Ovary (tissue), 9 donors: ENCODE measurements around the gene ZNF827. TPM values are rescaled to one million over a fixed set of nuclear protein-coding genes. Genes with fewer than 3 reads are reported as not detected.
A peak's percentile ranks its signal among the peaks of the same experiment; 100 is the strongest.

Experiments
- DNase-seq, 5 donors: peaks; one replicate each; pipeline ENCODE4 v3.0.0-alpha.2; 2019 to 2020
- H3K27ac ChIP-seq, 2 donors: fragments of 200-600 bp; one replicate each; pipeline versions ENCODE4 v1.5.1 to v1.8.0; 2019 to 2022
- H3K27me3 ChIP-seq: fragments of 200-600 bp; one replicate; pipeline ENCODE4 v1.8.0; 2022
- H3K36me3 ChIP-seq: fragments of 200-600 bp; sonication (generic); one replicate; pipeline ENCODE4 v1.5.1; 2019
- H3K4me1 ChIP-seq: one replicate; pipeline ENCODE4 v1.8.1; 2013; ENCODE audit warnings: mild to moderate bottlenecking, moderate library complexity; ENCODE audit not compliant: insufficient read depth
- H3K4me3 ChIP-seq: fragments of 200-600 bp; sonication (generic); one replicate; pipeline ENCODE4 v1.5.1; 2017
- H3K9me3 ChIP-seq, 2 donors: fragments of 200-600 bp in 1 of 2; sonication (generic) in 1 of 2; one replicate each; pipeline versions ENCODE4 v1.5.1 to v1.8.1; 2013 to 2019; ENCODE audit warnings: mild to moderate bottlenecking in 1 of 2, moderate library complexity in 1 of 2
- EP300 ChIP-seq: sonication (generic); formaldehyde crosslinking; IDR thresholded peaks from one replicate; pipeline ENCODE4 v1.6.1; 2017; ENCODE audit warnings: antibody characterized with exemption
- POLR2A ChIP-seq: fragments of 450-650 bp; IDR thresholded peaks from one replicate; pipeline ENCODE4 v1.6.1; 2017; ENCODE audit warnings: antibody characterized with exemption, mild to moderate bottlenecking, moderate library complexity
- WGBS, 3 donors: extraction: QIAGEN DNeasy Blood & Tissue Kit in 1 of 3; methylation state at CpG; one replicate each; pipeline versions ENCODE4 v1.1.5 to v1.1.7; 2013 to 2017; 5-methylcytosine and 5-hydroxymethylcytosine counted together
- intact Hi-C, 4 donors: fragments of 100-400 bp; cut with DNase I; formaldehyde crosslinking; loops; one replicate each; pipeline versions ENCODE4 v1.11.0 to v1.15.1; 2022 to 2023
- polyA plus RNA-seq, 2 donors: library from polyadenylated mRNA; stranded (reverse); fragments of 200-250 nt in 1 of 2; fragments of 350-450 nt in 1 of 2; fragmentation: Illumina TruSeq in 1 of 2; extraction: RNeasy Lipid Tissue Mini Kit (QIAGEN cat#74804) in 1 of 2; gene quantifications; one replicate each; pipeline ENCODE4 v1.2.3, GENCODE V29; 2013 to 2014
- total RNA-seq, 7 donors: library from RNA; depleted of rRNA in 2 of 7; stranded (reverse); fragments of >200 nt in 2 of 7; fragmentation: NEBNext Ultra II Directional in 3 of 7; extraction: Animal tissue kit (Norgen Biotek cat#: 25700) in 3 of 7; gene quantifications; one replicate each; pipeline versions ENCODE4 v1.1.0 to v1.2.4, GENCODE V29; 2016 to 2023
- TF ChIP-seq, protein P1 (sequence below), 3 donors: fragments of 450-650 bp in 2 of 3; fragments of 200-600 bp in 1 of 3; IDR thresholded peaks; one replicate each; pipeline versions ENCODE4 v1.5.1 to v1.8.0; 2016 to 2022; ENCODE audit warnings: antibody characterized with exemption in 3 of 3, mild to moderate bottlenecking in 1 of 3
- donor health status: DM: no; HTN: no; CAD: no; lungs with moderate emphysema.
- donor health status: DM: no; HTN: no; CAD: no.
- donor health status: Bipolar disorder and iron deficiency.
- donor health status: DM: yes; HTN: yes; CAD: no.
- donor health status: DM: no; HTN: no; CAD: no.
- donor health status: DM: yes; HTN: yes; CAD: no.

ZNF827 gene
- total and polyA plus RNA-seq, 9 donors = 7.8 to 36.0 (median 20.0) TPM

DNA sequence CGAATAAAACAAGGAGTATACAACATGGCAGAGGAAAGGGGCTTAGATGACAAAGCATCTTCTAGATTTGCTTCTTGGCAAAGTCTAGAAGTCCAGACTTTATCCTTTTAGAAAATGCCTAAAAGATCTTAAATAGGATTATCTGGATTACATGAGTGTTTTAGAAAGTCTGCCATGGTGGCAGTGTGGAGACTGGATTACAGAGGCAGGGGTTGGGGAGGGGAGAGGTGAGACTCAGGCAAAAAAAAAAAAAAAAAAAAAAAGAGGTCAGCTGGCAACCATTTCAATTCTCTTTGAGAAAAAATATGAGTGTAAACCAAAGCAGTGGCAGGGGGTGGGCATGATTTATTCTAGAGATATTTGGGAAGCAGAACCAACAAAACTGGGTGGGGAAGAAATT lies 17.4 kb downstream of the ZNF827 start:
- Histone ChIP-seq H3K9me3 (no peaks in the 10 kb centered on the region), H3K27me3 (no peaks in the 10 kb centered on the region), H3K4me1 (peaks cover 6% of the 10 kb centered on the region), H3K4me3 (no peak overlapping the region), H3K27ac (no peak overlapping the region), H3K36me3 (no peaks in the 10 kb centered on the region)
- DNase-seq = no peak
- 76 to 96% (median 82%) methylated on average over 1 of the region's 1 CpG for WGBS, 3 donors
- TF ChIP-seq EP300 = no peak
- intact Hi-C loops = no loop called here

DNA sequence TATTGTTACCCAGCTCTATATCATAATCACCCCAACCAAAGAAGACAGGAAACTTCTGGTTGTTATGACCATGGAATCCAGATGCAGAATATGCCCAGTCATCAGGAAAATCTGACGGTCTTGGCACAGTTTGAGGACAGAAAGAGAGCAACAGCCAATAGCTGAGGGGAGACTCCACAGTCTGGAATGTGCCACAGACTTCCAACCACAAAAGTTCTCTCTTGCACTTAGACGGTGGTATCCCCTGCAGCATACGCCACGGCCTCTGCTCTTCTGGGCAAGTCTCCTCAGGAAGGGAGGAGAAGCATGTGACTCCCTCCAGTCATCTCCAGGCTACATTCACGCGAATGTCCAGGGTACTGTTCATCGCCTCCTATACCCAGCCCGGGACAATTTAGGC lies 18.4 kb downstream of the ZNF827 start:
- peaks cover 6% of the 10 kb centered on the region for H3K4me1 ChIP-seq
- no peaks in the 10 kb centered on the region for H3K27me3 ChIP-seq
- no peak overlapping the region for H3K4me3 ChIP-seq
- 41 to 64% (median 49%) methylated on average over 8 of the region's 8 CpGs for WGBS, 3 donors
- H3K36me3 ChIP-seq = no peaks in the 10 kb centered on the region
- peak overlapping the region in 1 of 2 donors; percentile 17 for H3K27ac ChIP-seq
- DNase-seq = peak in 1 of 5 donors; percentile 34
- intact Hi-C loops = no loop called here
- no peaks in the 10 kb centered on the region for H3K9me3 ChIP-seq
- no peak for TF ChIP-seq EP300
- TF ChIP-seq POLR2A = no peak
- TF ChIP-seq, protein P1, sequence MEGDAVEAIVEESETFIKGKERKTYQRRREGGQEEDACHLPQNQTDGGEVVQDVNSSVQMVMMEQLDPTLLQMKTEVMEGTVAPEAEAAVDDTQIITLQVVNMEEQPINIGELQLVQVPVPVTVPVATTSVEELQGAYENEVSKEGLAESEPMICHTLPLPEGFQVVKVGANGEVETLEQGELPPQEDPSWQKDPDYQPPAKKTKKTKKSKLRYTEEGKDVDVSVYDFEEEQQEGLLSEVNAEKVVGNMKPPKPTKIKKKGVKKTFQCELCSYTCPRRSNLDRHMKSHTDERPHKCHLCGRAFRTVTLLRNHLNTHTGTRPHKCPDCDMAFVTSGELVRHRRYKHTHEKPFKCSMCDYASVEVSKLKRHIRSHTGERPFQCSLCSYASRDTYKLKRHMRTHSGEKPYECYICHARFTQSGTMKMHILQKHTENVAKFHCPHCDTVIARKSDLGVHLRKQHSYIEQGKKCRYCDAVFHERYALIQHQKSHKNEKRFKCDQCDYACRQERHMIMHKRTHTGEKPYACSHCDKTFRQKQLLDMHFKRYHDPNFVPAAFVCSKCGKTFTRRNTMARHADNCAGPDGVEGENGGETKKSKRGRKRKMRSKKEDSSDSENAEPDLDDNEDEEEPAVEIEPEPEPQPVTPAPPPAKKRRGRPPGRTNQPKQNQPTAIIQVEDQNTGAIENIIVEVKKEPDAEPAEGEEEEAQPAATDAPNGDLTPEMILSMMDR (IDR thresholded peaks at IDR 0.05) = no peak

DNA sequence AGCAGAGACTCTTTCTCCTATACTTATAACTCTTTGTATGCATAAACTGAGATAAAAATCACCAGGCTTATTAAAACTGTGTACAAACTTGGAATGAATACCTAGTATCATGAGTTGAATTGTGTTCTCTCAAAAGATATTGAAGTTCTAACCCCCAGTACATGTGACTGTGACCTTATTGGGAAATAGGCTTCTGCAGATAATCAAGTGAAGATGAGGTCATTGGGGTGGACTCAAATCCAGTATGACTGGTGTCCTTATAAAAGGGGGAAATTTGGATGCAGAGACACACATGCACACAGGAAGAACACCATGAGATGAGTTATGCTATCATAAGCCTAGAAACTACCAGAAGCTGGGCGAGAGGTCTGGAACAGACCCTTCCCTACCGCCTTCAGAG lies 26.2 kb downstream of the ZNF827 start:
- Histone ChIP-seq H3K27ac (no peak overlapping the region), H3K4me3 (no peak overlapping the region), H3K4me1 (peaks cover 9% of the 10 kb centered on the region), H3K36me3 (no peaks in the 10 kb centered on the region), H3K27me3 (no peaks in the 10 kb centered on the region), H3K9me3 (no peaks in the 10 kb centered on the region)
- WGBS, 3 donors = 93 to 97% (median 97%) methylated on average over 2 of the region's 2 CpGs
- TF ChIP-seq, protein P1 (IDR thresholded peaks at IDR 0.05) = no peak
- no peak for TF ChIP-seq EP300
- TF ChIP-seq POLR2A = no peak
- no peak for DNase-seq
- intact Hi-C loops = no loop called here

DNA sequence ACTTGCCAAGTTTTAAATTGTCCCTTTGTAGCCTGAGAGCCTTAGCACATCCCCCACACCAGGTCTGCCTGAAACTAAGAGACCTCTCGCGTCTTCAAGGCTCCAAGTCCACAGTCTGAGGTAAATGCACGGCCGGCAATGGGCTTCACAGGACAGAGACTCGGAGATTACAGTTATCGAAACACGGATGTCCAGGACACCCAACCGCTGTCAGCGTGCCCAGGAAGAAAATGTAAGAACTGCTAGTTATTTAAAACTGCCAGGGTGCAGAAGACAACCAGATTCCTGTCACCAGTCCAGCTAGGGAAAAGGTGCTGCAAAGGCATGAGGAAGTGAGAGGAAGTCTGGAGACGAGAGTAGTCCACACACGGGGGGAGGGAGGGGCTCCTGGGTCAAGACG lies 28.9 kb downstream of the ZNF827 start:
- intact Hi-C loops = no loop called here
- peak overlapping the region; percentile 42 for H3K4me3 ChIP-seq
- 9 to 15% (median 11%) methylated on average over 12 of the region's 12 CpGs for WGBS, 3 donors
- H3K27me3 ChIP-seq = no peaks in the 10 kb centered on the region
- no peak for TF ChIP-seq EP300
- TF ChIP-seq, protein P1 (IDR thresholded peaks at IDR 0.05) = no peak
- no peak for TF ChIP-seq POLR2A
- peak overlapping the region in 1 of 2 donors; percentile 25 for H3K27ac ChIP-seq
- DNase-seq = peak in 1 of 5 donors; percentile 40
- no peaks in the 10 kb centered on the region for H3K9me3 ChIP-seq
- peaks cover 10% of the 10 kb centered on the region for H3K4me1 ChIP-seq
- no peaks in the 10 kb centered on the region for H3K36me3 ChIP-seq

DNA sequence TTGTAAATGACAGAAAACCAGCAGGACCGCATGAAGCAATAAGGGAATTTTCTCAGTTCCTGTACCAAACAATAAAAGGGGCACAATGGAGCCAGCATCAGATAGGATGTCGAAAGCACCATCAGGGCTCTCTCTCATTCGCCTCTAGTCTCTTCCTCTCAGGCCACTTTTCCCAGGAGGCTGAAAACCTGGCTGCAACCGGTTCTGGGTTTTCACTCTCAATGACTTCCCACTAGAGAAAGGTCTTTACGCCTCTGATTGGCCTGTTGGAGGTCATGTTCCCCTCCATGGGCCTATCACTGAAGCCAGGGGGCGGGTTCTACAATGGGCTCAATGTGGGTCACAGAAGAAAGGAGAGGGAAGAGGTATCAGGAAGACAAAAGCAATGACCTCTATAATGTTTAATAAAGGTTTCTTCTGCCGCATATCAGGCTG lies 29.3 kb downstream of the ZNF827 start:
- intact Hi-C loops = no loop called here
- DNase-seq = peak; percentile 77 to 85 (median 81)
- Histone ChIP-seq H3K27me3 (no peaks in the 10 kb centered on the region), H3K27ac (peak overlapping the region in 1 of 2 donors; percentile 47), H3K36me3 (no peaks in the 10 kb centered on the region), H3K9me3 (no peaks in the 10 kb centered on the region), H3K4me3 (peak overlapping the region; percentile 42), H3K4me1 (peaks cover 9% of the 10 kb centered on the region)
- TF ChIP-seq, protein P1 (IDR thresholded peaks at IDR 0.05) = no peak
- no peak for TF ChIP-seq POLR2A
- TF ChIP-seq EP300 = no peak
- 33 to 40% (median 34%) methylated on average over 7 of the region's 7 CpGs for WGBS, 3 donors
